ENCODE data around the gene ABCB1. TPM values are rescaled to one million over a fixed set of nuclear protein-coding genes. Genes with fewer than 3 reads are reported as not detected.
A peak's percentile ranks its signal among the peaks of the same experiment; 100 is the strongest.

ABCB1 gene
- total RNA-seq, 6 experiments from 2014 or later, result 29.4 to 68.5 (median 51.0) TPM

DNA sequence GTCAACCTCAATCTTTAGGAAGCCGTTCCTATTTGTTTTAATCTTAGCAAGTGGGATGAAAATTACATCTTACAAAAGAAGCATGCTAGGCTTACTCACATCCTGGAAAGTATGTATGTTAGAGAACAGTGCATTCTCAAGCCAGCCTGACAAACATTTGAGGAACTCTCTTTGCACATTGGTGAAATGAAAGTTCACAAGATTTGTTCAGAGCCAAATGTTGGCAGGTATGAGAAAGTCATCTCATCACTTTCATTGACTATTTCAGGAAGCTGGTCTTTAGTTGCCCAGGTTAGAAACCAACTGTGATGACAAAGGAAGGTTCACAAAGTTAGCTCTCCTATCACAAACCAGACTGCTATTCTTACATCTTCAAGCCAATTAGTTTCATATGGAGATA is 57.1 kb downstream of the ABCB1 start:
- Histone ChIP-seq H3K27ac (no peak overlapping the region), H3K4me3 (no peak overlapping the region), H3K4me1 (no peaks in the 10 kb centered on the region), H3K36me3 (peaks cover 0 to 25% (median 4%) of the 10 kb centered on the region in 4 donors), H3K9me3 (no peaks in the 10 kb centered on the region), H3K27me3 (no peaks in the 10 kb centered on the region)
- TF ChIP-seq, protein P1, sequence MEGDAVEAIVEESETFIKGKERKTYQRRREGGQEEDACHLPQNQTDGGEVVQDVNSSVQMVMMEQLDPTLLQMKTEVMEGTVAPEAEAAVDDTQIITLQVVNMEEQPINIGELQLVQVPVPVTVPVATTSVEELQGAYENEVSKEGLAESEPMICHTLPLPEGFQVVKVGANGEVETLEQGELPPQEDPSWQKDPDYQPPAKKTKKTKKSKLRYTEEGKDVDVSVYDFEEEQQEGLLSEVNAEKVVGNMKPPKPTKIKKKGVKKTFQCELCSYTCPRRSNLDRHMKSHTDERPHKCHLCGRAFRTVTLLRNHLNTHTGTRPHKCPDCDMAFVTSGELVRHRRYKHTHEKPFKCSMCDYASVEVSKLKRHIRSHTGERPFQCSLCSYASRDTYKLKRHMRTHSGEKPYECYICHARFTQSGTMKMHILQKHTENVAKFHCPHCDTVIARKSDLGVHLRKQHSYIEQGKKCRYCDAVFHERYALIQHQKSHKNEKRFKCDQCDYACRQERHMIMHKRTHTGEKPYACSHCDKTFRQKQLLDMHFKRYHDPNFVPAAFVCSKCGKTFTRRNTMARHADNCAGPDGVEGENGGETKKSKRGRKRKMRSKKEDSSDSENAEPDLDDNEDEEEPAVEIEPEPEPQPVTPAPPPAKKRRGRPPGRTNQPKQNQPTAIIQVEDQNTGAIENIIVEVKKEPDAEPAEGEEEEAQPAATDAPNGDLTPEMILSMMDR (IDR thresholded peaks at IDR 0.05), result no peak
- TF ChIP-seq POLR2A (IDR thresholded peaks at IDR 0.05), result no peak
- DNase-seq, result no peak
- no peak for ATAC-seq
- WGBS (ENCODE audit: insufficient coverage, low coverage, low lambda C conversion rate, missing lambda C conversion rate), result 78% methylated on average over 1 of the region's 1 CpG
- intact Hi-C loops (cut with DNase I), result no loop called here

DNA sequence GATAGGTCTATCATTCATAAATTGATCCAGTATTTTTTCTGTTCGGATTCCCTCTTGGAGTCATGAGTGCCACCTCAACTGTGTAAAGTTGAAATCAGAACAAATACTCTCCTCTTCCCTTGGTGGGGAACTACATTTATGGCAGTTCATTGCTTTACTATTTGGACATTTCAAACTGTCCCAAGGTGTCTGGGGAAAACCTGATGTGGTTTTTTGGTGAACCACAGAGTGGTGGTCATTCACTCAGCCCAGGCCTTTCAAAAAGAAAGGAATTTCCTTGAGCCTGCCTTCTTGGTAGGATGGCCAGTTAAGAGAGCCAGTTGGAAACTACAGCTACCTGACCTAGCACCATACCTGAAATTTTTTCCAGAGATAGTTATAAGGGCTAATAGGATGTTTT is 59.0 kb downstream of the ABCB1 start:
- H3K4me3 ChIP-seq, result no peak overlapping the region
- H3K27me3 ChIP-seq, result no peaks in the 10 kb centered on the region
- no peak for DNase-seq
- H3K36me3 ChIP-seq, result peaks cover 0 to 25% (median 4%) of the 10 kb centered on the region in 4 donors
- WGBS (ENCODE audit: insufficient coverage, low coverage, low lambda C conversion rate, missing lambda C conversion rate), result 88% methylated on average over 1 of the region's 1 CpG
- H3K27ac ChIP-seq, result no peak overlapping the region
- no peak for ATAC-seq
- no peak for TF ChIP-seq POLR2A (IDR thresholded peaks at IDR 0.05)
- TF ChIP-seq, protein P1 (IDR thresholded peaks at IDR 0.05), result no peak
- H3K4me1 ChIP-seq, result peaks cover 0 to 4% (median 3%) of the 10 kb centered on the region in 4 donors
- intact Hi-C loops (cut with DNase I), result no loop called here
- H3K9me3 ChIP-seq, result no peaks in the 10 kb centered on the region

DNA sequence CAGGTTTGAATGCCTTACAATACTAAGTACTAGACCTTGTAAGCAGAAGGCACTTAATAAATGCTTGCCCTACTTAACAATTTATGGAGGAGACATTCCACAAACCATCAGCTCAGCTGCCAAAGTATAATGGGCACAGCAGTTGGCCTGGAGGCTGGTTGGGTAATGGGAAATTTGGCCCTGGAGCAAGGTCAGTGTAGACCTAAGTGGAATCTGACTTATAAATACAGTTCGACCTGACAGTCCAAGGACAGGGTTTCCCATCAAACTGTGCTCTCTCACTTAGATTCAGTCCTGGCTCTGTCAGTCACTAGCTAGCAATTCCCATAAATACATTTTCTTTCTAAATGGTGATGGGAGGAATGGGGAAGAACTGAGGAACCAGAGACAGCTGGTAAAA is 62.6 kb downstream of the ABCB1 start:
- Histone ChIP-seq H3K27ac (no peak overlapping the region), H3K4me1 (peaks cover 0 to 4% (median 3%) of the 10 kb centered on the region in 4 donors), H3K9me3 (no peaks in the 10 kb centered on the region), H3K27me3 (no peaks in the 10 kb centered on the region), H3K36me3 (peaks cover 0 to 6% (median 0%) of the 10 kb centered on the region in 4 donors), H3K4me3 (no peak overlapping the region)
- TF ChIP-seq, protein P1 (IDR thresholded peaks at IDR 0.05), result no peak
- no peak for TF ChIP-seq POLR2A (IDR thresholded peaks at IDR 0.05)
- peak; percentile 65 to 94 (median 84) for ATAC-seq
- intact Hi-C loops (cut with DNase I), result no loop called here
- DNase-seq, result peak in 2 of 3 donors; percentile 60 to 63
- whole genome bisulfite sequencing (ENCODE audit: insufficient coverage, low coverage, low lambda C conversion rate, missing lambda C conversion rate), result 30% methylated on average over 1 of the region's 1 CpG

DNA sequence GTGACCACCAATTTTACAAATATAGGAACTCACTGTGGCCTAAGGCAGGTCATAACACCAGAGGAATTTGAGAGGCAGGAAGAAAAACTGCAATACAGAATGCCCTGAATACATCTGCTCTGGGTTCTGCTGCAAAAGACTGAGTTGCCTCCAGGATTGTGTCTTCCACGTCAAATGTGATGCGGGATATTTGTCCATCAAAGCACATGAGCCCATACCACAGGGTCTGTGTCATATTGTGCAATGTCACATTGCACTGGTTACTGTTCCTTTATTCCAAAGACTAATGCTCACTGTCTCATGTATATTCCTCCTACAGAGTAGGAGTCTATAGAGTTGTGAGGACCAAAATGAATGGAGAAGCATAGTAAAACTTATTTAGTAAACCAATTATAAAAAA is 66.6 kb downstream of the ABCB1 start:
- WGBS (ENCODE audit: insufficient coverage, low coverage, low lambda C conversion rate, missing lambda C conversion rate), result no CpG with 5 or more reads among the region's 2 CpGs
- DNase-seq (no peak), ATAC-seq (no peak)
- H3K27me3 ChIP-seq, result no peaks in the 10 kb centered on the region
- intact Hi-C loops (cut with DNase I), result no loop called here
- peaks cover 0 to 4% (median 3%) of the 10 kb centered on the region in 4 donors for H3K4me1 ChIP-seq
- H3K4me3 ChIP-seq, result no peak overlapping the region
- H3K9me3 ChIP-seq, result no peaks in the 10 kb centered on the region
- no peak for TF ChIP-seq POLR2A (IDR thresholded peaks at IDR 0.05)
- TF ChIP-seq, protein P1 (IDR thresholded peaks at IDR 0.05), result no peak
- H3K27ac ChIP-seq, result no peak overlapping the region
- H3K36me3 ChIP-seq, result peaks cover 0 to 6% (median under 1%) of the 10 kb centered on the region in 4 donors

DNA sequence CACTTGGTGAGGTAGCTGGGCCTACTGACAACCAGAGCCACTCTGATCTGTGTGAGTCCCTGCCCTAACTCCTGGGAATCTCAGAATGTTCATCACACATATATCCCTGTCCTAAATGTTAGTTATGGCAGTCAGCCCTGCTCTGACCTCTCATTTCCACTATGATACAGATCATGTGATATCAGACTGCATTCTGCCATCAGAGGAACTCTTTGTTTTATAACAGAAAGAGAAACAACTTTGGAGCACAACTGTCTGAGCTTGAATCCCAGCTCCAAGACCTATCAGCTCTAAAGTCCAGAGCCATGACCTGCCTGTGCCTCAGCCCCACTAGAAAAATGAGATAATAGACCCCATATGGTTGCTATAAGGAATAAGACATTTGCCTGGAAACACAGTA is 70.6 kb downstream of the ABCB1 start:
- ATAC-seq (no peak), DNase-seq (no peak)
- TF ChIP-seq, protein P1 (IDR thresholded peaks at IDR 0.05), result no peak
- no peak for TF ChIP-seq POLR2A (IDR thresholded peaks at IDR 0.05)
- H3K4me3 ChIP-seq, result no peak overlapping the region
- intact Hi-C loops (cut with DNase I), result no loop called here
- H3K27me3 ChIP-seq, result no peaks in the 10 kb centered on the region
- peaks cover 0 to 2% (median 0%) of the 10 kb centered on the region in 4 donors for H3K36me3 ChIP-seq
- no peaks in the 10 kb centered on the region for H3K9me3 ChIP-seq
- H3K27ac ChIP-seq, result no peak overlapping the region
- no peaks in the 10 kb centered on the region for H3K4me1 ChIP-seq
